HG03196 (cell line): ENCODE measurements around the gene JAM3.

Experiments
- ATAC-seq: cut with Tn5 transposase; IDR thresholded peaks from one replicate; pipeline ENCODE4 v1.9.1; 2021; ENCODE audit not compliant: unreplicated experiment

The JAM3 gene

DNA sequence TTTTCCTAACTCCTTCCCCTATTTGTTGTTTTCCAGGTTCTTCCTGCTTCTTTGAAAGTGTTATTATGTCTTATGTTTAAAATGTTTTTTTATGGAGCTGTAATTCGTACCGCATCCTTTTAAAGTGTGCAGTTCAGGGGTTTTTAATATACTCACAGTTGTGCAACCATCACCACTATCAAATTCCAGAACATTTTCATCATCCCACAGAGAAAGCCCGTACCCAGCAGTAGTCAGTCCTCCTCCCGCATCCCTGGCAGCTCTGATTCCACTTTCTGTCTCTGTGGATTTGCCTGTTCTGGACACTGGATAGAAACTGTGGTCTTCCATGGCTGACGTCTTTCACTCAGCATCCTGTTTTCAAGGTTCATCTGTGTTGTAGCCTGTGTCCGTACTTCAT lies 73.7 kb downstream of the JAM3 start:
- no peak for ATAC-seq

DNA sequence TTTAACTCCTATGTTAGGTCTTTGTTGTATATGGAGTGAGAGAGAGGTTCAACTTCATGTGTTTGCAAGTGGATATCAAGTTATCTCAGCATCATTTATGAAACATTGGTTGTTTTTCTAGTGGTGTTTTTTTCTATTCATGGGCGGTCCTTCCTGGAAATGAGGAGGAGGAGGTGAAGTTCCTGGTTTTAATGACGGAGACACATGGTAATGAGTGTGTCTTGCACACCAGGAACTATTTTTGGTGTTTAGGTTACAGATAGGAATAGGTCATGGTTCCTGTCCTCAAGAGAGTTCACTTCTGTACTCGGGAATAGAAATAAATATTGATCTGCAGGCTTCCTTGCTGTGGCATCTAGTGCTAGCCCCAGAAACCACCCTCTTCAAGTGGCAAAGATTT lies 74.9 kb downstream of the JAM3 start:
- ATAC-seq: no peak

DNA sequence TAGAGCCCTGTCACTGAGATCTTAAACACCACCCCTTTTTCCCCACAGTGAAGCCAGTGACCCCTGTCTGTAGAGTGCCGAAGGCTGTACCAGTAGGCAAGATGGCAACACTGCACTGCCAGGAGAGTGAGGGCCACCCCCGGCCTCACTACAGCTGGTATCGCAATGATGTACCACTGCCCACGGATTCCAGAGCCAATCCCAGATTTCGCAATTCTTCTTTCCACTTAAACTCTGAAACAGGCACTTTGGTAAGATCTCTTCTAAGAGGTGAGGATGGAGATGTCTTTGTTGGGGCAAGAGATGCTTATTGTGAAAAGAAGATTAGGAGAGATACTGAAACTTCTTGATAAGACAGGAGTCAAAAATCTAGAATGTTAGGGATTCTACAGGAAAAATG lies 75.9 kb downstream of the JAM3 start:
- ATAC-seq: no peak

DNA sequence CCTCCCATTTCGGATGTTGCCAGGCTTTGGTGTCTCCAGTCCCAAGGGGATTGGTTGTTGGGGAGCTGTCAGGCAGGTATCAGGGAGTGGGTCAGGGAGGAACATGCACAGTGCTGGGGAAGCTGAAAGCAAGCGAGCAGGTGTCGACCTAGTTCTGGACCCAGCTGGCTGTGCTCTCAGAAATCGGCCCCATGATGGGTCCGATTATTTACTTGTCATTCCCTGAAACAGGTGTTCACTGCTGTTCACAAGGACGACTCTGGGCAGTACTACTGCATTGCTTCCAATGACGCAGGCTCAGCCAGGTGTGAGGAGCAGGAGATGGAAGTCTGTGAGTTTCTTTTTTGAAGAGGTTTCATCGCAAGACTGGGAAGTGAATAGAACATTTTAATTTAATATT lies 76.8 kb downstream of the JAM3 start:
- ATAC-seq: no peak

DNA sequence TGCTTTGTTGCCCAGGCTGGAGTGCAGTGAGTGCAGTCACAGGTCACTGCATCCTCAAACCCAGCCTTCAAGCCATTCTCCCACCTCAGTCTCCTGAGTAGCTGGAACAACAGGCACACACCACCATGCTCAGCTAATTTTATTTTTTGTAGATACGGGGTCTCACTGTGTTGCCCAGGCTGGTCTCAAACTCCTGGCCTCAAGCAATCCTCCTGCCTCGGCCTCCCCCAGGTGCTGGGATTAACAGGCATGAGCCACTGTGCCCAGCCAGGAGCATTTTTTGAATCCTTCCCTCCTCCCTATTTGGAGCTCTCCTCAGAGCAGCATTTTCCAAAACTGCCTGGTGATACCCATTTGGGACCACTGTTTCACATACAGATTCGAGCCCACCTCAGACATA lies 77.7 kb downstream of the JAM3 start:
- ATAC-seq: no peak

DNA sequence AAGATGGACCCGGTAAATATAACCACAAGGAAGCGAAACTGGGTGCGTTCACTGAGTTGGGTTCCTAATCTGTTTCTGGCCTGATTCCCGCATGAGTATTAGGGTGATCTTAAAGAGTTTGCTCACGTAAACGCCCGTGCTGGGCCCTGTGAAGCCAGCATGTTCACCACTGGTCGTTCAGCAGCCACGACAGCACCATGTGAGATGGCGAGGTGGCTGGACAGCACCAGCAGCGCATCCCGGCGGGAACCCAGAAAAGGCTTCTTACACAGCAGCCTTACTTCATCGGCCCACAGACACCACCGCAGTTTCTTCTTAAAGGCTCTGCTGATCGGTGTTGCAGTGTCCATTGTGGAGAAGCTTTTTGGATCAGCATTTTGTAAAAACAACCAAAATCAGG lies 80.5 kb downstream of the JAM3 start:
- ATAC-seq: no peak

DNA sequence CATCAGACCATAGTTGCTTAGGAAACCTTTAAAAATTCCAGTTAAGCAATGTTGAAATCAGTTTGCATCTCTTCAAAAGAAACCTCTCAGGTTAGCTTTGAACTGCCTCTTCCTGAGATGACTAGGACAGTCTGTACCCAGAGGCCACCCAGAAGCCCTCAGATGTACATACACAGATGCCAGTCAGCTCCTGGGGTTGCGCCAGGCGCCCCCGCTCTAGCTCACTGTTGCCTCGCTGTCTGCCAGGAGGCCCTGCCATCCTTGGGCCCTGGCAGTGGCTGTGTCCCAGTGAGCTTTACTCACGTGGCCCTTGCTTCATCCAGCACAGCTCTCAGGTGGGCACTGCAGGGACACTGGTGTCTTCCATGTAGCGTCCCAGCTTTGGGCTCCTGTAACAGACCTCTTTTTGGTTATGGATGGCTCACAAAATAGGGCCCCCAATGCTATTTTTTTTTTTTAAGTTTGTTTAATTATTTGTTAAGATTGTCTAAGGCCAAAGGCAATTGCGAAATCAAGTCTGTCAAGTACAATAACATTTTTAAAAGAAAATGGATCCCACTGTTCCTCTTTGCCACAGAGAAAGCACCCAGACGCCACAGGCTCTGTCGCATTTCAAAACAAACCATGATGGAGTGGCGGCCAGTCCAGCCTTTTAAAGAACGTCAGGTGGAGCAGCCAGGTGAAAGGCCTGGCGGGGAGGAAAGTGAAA lies 81.5 kb downstream of the JAM3 start:
- ATAC-seq: no peak

DNA sequence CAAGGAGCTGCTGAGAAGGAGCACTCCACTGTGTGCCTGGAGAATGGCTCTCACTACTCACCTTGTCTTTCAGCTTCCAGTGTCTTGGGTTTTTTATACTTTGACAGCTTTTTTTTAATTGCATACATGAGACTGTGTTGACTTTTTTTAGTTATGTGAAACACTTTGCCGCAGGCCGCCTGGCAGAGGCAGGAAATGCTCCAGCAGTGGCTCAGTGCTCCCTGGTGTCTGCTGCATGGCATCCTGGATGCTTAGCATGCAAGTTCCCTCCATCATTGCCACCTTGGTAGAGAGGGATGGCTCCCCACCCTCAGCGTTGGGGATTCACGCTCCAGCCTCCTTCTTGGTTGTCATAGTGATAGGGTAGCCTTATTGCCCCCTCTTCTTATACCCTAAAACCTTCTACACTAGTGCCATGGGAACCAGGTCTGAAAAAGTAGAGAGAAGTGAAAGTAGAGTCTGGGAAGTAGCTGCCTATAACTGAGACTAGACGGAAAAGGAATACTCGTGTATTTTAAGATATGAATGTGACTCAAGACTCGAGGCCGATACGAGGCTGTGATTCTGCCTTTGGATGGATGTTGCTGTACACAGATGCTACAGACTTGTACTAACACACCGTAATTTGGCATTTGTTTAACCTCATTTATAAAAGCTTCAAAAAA lies 82.3 kb downstream of the JAM3 start:
- no peak for ATAC-seq

DNA sequence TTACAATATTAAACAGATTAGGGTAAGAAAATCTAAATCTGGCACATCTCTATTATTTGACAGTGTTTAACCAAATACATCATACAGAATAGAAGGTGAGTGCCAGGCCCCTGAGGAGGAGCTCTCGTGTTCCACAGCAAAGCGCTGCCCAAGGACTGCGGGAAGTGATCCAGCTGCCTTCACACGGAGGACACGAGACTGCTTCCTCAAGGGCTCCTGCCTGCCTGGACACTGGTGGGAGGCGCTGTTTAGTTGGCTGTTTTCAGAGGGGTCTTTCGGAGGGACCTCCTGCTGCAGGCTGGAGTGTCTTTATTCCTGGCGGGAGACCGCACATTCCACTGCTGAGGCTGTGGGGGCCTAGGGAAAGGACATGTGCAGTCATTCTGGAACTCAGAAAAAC lies 83.8 kb downstream of the JAM3 start:
- no peak for ATAC-seq

DNA sequence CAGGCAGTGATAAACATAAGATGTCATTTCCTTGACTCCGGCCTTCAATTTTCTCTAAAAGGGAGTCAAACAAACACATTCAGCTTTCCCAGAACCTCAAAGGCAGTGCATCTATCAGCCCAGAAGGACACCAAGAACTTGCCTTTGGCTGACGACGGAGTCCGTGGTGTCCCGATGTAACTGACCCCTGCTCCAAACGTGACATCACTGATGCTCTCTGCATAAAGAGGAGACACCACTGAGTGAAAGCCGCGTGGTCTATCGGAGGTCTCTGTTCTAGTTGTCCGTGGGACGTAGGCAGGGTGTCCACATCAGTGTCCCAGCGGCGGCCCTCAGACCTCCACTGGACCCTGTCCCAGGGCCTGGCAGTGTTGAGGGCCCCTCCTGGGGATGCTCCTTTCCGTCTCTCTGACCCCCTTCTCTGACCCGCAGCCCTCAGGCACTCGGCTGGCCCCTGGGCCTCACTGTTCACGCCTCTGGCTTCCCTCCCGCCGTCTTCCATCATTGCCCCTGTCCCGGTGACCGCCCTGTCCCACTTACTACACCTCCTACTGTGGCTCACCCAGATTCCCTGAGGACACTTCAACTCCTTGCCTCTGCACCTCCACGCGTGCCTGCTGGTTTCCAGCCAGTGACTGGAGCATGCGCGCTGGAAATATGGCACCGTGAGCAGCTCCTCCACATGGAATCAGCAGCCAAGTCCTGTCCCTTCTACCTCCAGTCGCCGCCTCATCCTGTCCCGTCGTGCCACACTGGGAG lies 84.5 kb downstream of the JAM3 start:
- ATAC-seq: no peak

DNA sequence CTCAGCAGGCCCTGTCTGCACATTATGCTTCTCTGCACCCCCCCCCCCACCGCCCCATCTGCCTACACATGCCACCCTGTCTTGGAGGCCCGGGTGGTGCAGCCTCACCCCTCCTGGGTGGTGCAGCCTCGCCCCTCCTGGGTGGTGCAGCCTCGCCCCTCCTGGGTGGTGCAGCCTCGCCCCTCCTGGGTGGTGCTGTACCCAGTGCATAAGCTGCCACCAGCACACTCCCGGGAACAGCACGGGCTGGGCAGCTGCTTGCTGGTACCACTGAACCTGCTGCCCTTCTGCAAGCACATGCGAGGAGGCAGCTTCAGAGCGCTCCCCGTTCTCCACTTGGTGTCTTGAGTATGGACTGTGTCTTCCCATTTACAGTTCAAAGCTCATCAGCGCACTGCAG lies 85.6 kb downstream of the JAM3 start:
- no peak for ATAC-seq

DNA sequence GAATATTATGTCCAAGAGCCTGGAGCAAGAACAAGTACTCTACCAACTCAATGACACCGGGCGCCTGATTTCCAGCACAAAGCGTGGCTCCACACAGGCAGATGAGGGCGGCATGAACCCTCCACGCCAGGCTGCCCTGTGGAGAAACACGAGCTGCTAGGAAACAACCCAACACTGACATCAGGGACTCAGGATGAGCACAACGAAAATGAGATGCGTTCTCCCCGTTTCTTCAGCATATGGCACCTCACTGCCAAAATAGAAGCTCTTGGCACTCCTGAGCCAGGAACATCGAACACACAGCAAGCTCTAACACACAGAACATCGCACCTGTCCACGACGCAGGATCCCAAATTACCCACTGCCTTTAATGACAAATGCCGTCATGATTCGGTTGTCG lies 86.6 kb downstream of the JAM3 start:
- no peak for ATAC-seq

DNA sequence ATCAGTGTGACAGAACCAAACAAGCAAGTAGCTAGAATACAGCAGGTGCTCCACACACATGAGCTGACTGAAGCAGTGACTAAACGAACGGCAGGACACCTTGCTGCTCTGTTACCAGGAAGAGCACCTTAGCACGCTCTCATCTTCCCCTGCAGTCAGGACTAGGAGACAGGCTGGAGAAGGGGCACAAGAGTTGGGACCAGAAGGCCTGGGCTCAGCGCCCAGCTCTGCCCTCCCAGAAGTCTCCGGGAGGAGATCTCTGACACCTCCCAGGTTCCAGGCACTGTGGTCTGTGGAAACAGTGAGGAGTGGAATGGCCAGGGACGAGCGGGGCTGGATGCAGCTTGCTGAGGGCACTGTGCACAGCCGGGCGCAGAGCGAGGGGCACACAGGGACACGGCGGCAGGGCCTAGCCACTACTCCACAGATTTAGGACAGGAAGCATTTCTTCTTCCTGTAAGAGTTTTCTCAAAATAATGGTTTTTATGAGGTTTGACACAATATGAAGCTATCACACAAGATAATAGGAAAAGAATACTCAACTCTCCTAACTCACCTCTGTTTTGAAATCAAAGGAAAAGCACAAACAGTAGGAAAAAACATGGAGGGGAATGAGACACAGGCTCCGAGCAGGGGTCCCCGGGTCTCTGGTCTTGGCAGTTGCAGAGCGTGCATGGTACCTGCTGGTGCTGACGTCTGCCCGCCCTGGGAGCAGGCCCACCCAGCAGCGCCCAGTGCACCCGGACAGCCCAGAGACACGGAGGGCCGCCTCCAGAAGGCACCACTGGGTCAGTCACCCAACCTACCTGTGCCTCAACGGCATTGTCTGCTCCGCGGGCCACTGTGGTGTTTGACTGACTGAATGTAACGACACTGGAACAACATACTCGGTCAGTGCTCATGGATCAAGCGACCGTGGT lies 87.3 kb downstream of the JAM3 start:
- no peak for ATAC-seq

DNA sequence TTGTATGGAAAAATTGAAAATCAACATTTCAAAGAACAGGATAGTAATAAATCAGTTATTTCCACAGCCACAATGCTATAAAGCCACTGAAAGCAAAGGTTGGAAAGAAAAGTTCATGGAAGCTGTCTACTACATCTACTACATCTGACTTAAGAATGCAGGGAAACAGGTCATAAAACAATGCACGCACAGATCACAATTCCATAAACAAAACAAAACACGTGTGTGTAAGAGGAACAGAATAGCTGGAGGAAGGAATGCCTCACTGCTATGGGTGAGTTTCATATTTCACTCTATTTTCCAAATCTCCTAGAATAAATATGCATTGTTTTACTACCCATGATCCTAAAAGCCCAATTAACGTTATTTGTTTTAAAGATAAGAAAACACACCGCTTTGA lies 88.6 kb downstream of the JAM3 start:
- ATAC-seq: no peak

DNA sequence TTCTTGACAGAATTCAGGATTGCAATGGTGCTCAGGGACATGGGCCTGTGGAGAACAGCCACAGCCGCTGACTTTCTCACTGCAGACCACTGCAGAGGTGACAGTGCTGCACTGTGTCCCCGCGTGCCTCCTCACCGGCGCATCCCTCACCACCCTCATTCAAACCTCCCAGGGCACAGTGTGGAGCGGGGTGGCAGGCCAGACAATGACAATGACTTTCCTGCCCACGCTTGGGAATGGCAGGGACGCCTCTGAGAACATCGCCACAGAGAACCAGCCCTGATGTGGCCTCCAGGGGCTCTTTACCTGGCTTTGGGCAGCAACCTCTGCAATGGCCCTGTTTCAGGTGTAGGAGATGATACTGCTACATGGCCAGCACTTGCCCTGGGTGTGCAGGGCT lies 89.2 kb downstream of the JAM3 start:
- no peak for ATAC-seq

DNA sequence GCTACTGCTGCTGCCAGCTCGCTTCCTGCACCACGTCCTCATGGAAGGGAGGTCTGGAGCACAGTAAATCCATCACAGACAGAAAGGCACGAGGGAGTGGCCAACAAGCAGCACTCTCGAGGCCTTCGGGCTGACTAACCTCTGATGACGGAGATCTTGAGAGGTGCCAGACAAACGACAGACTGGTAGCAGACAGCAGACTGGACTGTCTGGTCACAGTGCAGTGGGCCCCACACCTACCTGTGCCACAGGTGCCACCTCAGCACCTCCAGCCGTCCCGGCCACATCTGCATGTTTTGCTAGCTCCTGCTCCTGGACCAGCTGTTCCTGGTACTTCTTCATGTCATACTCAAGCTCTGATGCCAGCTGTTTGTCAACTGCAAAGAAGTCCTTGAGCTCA lies 90.8 kb downstream of the JAM3 start:
- ATAC-seq: no peak

DNA sequence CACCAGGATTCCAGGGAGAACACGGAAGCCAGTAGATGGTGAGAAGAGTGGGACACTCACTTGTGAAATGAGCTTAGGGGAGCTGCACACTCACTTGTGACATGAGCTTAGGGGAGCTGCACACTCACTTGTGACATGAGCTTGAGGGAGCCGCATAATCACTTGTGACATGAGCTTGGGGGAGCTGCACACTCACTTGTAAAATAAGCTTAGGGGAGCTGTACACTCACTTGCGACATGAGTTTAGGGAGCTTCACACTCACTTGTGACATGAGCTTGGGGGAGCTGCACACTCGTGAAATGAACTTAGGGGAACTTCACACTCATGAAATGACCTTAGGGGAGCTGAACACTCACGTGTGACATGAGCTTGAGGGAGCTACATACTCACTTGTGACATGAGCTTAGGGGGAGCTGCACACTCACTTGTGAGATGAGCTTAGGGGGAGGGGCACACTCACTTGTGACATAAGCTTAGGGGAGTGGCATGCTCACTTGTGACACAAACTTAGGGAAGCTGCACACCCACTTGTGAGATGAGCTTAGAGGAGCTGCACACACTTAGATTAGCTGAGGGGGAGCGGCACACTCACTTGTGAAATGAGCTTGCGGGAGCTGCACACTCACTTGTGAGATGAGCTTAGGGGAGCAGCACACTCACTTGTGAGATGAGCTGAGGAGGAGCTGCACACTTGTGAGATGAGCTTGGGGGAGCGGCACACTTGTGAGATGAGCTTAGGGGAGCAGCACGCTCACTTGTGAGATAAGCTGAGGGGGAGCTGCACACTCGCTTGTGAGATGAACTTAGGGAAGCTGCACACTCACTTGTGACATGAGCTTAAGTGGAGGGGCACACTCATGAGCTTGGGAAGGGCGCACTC lies 95.9 kb downstream of the JAM3 start:
- ATAC-seq: no peak

DNA sequence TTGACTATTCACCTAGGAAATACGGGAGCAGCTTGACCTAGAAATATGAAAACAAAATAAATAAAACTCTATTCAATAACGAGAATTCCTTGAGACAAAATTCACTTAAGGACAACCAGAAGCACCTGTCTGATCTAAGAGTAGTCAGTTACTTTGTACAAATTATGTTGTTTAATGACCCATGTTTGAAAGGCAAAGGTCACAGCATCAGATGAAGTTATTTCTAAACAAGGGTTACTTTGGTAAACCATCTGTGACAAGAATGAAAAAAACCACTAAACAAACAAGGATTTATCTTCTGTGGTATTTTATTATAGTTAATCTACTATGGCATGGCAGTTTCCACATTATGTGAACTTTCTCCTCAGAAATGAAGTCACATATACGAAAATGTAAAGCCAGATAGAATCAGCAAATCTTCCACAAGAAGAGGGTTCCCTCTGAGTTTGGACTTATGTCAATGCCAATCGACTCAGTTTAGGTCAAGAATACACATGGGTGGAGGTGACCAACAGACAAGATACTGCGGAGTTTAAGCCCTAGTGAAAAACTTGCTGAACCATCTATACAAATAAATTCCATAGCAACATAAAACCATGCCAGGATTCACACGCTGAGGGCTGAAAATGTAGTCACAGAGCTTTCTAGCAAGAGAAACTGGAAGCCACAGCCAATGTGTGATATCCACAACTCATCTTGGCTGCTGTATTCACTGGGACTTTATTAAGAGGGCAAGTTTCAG lies 101.5 kb downstream of the JAM3 start:
- ATAC-seq: no peak

DNA sequence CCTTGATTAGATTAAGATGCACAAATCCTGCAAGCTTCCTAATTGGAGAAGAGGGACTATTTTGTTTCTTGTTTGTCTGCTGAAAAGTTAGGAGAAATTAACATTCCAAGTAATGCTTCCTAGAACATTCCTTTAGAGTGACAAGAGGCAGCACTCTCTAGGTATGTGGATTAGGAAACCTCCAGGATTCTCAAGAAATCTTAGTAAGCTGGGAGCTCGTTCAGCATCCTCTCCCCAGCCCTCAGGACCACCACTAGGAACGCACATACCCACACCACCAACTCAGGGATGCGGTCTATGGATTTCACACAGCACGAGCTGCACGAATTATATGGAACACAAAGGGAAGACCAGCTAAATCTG lies 102.0 kb downstream of the JAM3 start:
- ATAC-seq: no peak

DNA sequence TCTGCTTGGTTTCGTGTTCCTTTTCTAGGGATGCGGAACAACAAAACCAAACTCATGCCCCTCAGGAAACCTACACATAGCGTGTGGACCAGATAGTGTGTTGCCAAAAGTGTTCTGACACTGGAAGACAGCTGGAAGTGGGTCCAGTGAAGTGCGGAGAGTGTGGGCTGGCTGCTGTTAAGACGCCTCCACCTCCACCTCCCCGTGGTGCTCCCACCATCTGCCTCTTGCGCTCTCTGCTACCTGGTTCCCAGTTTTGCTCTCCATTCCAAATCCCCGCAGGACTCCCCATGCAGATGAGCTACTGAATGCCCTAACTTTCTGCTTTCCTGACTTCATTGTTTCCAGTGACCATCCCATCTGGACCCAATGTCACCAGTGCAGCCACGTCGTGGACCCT lies 103.1 kb downstream of the JAM3 start:
- ATAC-seq: no peak
